HuH-7.5 (cell line): ENCODE results near the gene CACNA1B.
"Not testable (repeated sequence)": the region's sequence is repeated elsewhere in the genome, so short reads cannot be mapped to it uniquely, and the experiment has no call there.

ENCODE experiments used
- DNase-seq: peaks from one replicate; pipeline ENCODE4 v3.0.0; 2011; ENCODE audit warnings: low spot score

CACNA1B gene

DNA sequence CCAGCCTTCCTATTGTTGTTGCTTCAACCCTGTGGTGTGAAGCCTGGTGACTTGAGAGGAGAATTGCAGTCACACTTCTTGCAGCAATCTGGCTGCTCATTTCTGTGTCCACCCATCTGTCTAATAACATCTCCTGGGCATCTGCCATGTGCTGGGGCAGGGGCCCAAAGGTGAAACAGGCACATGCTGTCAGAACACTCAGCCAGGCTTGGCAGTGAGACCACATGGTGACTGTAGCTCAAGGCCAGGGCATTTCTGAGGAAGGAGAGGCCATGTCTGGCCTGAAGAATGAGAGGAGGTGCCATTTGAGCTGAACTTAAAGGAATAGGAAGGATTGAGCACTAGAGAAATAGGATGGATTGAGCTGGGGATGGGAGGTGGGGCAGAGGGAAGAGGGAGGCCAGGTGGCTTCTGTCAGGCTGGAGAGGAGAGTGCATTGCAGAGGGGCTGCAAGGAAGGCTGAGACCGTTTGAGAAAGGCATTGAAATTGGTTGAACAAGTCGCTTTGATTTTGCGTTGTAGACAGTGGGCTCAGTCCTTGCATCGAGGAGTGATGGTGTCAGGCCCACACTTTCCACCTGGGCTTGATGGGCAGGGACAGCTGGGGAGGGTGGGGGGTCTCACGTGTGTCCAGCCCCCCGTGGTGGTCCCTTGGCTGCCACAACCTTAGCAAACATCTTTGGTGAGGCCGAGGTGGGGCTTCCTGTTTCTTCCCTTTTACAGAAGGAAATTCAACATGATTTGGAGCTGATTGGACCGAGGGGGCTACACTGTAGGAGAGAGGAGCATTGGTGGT lies 222.4 kb downstream of the CACNA1B start:
- DNase-seq = peak; percentile 5

DNA sequence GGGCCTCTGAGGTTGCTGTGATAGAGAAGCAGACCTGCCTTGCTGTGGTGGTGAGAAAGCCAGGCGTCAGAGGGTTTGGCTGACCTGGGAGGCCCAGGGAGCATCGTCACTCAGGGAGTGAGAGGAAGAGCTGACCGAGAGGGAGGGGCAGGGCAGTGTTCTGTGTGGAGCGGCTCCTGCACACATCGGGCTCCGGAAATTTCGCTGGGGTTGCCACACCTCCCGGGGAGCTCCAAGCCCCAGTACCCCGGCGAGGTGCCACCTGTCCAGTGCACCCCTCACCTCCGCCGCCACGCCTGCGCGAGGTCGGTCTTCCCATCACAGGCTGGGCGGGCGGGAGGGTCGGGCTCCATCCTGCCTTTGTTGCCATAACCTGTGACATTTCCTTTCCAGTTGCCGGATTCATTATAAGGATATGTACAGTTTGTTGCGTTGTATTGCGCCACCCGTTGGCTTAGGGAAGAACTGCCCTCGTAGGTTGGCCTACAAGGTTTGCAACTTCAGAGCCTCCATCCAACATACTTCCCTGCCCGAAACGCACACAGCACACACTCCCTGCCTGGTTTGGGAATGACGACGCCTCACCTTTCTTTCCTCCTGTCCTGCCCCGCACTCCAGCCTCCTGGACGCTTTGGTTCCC lies 223.2 kb downstream of the CACNA1B start:
- DNase-seq = no peak

DNA sequence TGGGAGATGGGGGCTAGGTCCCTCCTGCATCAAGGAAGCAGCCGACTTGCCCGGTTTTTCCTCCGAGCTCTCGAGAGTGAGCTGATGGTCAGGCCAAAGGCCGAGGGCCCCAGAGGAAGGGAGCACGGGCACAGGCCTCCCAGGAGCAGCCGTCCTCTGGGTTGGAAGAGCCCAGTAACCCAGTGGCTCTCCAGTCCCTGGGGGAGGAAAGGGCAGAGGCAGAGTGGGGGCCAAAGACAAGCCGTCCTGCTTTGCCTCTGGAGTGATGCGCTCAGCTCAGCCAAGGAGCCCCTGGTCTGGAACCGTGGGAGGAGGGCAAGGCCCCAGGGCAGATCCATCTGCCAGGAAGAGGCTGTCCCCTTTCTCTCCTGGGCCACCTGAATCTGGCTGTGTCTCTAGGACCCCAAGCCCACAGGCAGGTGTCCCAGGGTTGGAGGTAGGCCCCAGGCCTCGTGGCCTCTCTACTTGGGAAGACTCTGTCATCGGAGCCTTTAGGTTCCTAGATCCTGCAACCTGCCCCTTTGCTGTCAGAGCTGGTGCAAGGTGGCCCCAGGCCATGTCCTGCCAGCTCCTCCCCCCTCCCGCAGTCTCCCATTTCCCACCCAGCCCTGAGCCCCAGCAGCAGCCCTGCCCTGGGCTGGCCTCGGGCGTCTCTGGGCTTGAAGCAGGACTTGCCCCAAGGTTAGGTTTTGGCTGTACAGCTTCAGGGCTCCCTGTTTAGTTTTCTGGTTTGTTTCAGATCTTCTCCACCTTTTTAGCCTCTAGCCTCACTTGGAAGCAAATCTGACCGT lies 224.1 kb downstream of the CACNA1B start:
- no peak for DNase-seq

DNA sequence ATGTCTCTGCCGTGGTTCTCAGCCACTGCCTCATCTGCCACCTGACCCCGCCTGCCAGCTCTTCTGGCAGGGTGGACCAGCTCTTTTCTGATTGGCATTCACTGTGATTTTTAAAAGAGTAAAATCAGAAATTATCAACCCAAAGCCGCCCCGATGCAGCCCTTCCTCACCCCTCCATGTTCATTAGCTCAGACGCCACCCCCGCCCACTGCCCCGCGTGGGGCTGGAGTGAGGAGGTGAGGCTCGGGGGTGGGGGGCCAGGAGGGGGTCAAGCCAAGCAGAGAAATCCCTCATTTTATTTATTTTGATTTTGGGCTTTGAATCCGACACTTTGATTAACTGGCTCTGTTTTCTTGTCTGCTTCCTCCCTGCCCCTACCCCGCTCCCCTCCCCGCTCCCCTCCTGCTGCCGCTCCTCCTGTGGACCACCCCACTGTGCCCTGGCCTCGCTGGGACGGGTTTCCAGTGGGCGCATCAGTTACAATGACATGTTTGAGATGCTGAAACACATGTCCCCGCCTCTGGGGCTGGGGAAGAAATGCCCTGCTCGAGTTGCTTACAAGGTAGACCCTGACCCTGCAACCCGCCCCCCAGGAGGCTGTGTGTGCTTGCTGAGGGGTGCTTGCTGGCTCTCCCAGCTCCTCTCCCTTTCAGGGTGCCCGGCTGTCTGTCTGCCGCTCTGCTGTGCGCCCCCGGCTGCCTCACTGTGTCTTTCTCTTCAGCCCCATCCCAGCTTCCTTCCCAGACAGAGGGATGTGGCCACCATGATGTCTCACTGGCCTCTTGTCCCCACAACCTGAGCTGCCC lies 224.9 kb downstream of the CACNA1B start:
- DNase-seq = no peak

DNA sequence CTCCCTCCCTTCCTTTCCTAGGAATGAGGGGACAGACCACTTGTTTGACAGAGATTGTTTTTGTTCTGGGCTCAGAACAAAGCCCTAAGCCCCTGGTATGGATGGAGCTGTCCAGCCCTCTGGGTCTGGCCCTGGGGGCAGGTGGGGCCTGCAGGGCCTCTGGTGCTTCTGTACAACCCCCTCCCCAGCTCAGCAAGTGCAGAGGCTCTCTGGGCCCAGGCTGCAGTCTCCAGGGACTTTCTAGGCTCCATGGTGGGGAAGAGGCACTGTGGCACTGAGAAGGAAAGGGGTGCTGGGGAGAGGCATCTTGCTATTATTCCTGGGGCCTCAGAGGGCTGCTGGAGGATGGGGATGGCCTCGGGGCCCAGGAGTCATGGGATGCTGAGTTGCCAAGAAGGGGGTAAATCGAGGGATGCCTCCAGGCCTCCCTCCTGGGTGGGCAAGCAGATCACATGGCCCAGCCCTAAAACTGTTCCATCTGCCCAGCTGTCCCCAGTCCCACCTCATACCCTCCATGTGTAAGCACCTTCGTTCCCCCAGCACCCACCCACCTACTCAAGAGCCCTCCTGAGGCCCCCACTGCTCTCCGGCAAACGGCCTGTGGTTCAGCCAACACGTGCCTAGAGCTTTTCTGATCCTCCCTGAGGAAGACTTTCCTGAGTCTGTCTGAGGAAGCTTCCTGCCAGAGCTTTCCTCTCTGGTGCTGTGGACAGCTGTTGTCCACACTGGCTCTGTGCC lies 225.7 kb downstream of the CACNA1B start:
- no peak for DNase-seq

DNA sequence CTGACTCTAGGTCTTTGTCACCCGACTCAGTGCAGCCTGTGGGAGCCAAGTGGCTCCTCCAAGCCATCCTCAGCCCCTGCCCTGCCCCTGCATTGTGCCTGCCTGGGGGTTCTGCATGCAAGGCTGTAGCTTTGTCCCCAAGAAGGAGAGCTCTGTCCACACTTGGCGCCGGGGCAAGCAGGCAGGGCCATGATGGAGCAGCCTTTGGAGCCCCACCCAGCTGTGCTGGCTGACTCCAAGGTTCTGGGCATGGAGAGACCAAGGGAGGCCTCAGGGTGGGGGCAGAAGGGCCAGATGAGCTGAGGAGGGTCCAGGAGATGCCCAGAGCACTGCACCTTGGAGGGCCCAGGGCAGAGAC lies 226.2 kb downstream of the CACNA1B start:
- no peak for DNase-seq

DNA sequence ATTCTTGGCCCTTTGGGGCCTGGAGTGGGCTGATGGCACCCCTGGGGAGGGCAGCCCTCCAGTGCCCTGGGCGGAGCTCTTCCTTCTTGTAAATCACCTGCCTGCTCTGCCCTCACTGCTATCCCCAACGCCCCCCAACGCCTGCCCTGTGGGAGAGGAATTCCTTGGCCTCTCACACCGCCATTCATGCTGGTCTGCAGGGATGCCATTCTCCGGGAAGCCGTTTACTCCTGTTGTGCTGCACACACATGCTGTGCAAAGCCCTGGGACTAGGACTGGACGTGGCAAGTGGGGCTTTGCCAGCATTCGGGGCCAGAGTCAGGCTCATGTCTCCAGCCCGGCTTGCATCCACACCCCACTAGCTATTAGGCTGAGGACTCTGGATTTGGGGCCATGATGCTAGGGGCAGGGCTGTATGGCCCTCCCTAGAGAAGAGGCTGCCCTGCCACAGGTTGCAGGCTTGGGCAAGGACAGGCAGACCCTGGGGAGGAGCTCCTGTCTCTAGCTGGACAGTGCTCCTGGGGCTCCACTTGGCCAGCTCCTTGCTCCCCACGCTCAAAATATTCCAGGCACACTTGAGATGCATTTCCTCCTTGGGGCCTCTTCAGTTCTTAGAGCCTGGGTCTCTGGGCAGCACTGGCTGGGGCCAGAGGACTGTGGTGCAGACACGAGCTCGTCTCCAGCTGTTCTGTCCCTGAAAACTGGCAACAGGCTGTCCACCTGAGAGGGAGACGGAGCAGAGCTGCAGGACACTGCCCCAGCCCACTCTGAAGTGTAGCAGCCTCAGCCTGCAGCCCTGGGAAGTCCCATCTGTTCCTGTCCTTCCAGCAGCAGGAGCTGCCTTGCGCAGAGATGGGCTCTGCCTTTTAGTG lies 226.9 kb downstream of the CACNA1B start:
- no peak for DNase-seq

DNA sequence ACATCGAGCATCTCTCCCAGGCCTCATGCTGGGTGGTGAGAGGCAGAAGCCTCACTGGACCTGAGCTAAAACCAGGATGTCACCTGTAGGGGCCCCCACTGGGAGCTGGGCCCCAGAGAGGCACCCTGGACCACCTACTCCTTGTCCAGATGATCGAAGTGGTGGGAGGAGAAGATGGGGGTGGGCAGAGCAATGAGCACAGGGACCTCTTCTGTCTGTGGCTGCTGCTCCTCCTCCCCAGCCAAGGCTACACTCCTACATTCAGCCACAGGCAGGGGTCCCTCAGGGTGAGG lies 227.5 kb downstream of the CACNA1B start:
- no peak for DNase-seq

DNA sequence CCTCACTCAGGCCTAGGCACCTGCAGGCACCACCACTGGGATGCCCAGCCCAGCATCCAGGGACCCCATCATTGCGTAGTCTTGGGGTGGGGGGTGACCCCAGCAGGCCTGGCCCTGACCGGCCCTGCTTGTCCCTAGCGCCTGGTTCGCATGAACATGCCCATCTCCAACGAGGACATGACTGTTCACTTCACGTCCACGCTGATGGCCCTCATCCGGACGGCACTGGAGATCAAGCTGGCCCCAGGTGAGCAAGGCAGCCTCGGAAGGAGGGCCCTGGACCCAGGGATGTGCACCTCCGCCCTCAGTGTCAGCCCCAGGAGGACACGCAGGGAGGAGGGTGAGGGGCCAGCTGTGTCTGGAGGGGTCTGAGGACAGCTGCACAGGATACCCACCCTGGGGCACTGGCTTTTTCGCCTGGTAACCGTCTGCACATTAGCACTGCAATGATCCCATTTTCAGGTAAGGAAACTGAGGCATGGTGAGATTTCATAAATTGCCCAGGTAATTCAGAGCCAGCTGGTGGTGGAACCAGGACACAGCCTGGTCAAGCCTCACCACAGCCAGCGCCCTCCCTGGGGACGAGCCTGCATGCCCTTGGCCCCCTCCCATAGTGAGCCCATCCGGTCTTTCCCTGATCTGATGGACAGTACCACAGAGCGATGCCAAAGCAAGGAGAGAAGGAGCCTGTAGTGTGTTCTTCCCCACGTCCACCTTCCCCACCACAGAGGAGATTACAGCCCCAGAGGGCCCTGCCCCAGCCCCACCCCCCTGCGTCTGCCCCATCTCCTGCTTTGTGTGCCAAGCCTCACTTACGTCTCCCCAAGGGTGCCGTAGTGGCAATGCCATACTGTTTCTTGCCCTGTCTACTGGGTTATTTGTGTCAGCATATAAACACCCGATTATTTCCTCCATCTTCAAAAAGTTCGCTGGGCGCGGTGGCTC lies 228.3 kb downstream of the CACNA1B start:
- no peak for DNase-seq

DNA sequence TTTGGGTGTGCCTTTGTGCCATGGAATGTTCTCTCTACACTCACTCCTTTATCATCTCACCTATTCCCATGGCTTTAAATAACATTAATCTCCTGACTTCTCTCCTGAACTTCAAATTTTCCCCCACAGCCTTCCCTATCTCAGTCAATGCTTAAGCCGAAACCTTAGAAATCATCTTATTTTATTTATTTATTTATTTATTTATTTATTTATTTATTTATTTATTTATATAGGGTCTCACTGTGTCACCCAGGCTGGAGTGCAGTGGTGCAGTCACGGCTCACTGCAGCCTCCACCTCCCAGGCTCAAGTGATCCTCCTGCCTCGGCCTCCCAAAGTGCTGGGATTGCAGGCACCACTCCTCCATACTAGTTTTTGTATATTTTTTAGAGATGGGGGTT lies 229.5 kb downstream of the CACNA1B start:
- not testable (repeated sequence) for DNase-seq

DNA sequence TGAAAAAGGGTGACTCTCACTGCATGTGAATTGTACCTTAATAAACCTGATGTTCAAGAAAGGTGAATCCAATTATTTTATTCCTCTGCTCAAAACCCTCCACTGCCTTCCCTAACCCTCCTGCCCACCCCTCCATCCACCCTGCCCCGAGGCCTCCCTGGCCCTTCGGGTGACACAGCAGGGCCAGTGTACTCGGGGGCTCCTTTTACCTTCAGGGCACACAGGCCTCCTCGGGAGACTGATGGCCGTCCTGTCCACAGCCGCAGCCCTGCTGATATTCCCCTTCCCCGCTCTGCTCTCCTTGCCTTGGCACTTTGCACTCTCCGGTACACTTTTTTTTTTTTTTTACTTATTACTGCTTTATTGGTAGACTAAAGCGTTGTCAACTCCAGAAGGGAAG lies 234.0 kb downstream of the CACNA1B start:
- no peak for DNase-seq

DNA sequence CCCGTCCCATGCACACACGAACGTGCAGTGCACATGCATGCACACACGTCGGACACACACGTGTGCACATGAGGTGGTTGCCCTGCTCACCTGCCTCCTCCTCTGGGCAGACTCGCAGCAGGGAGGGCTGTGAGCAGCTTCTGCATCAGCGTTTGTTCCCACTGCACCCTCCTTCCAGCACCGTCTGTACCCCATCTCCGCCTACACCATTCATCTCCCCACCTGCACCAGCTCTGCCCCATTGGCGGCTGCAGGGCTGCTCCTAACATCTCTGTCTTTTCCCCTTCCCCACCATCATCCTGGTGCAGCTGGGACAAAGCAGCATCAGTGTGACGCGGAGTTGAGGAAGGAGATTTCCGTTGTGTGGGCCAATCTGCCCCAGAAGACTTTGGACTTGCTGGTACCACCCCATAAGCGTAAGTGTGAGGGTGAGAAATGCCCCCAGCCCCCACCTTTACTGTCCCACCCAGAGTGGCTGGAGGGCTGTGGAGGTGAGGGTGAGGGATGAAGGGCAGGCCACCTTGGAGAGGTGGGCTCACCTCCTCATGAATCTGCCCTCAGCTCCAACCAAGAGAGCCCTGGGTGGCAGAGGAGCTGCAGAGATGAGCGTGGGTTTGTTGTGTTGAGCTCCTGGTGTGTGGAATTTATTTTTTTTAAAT lies 234.6 kb downstream of the CACNA1B start:
- no peak for DNase-seq

DNA sequence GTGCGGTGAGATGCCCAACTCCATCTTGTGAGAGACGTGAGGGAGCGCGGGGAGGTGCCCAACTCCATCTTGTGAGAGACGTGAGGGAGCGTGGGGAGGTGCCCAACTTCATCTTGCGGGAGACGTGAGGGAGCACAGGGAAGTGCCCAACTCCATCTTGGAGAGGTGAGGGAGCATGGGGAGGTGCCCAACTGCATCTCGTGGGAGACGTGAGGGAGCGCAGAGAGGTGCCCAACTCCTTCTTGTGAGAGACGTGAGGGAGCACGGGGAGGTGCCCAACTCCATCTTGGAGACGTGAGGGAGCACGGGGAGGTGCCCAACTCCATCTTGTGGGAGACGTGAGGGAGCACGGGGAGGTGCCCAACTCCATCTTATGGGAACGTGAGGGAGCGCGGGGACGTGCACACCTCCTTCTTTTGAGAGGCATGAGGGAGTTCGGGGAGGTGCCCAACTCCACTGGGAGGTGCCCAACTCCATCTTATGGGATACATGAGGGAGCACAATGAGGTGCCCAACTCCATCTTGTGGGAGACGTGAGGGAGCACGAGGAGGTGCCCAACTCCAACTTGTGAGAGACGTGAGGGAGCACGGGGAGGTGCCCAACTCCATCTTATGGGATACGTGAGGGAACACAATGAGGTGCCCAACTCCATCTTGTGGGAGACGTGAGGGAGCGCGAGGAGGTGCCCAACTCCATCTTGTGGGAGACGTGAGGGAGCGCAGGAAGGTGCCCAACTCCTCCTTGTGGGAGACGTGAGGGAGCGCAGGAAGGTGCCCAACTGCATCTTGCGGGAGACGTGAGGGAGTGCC lies 235.4 kb downstream of the CACNA1B start:
- no peak for DNase-seq

DNA sequence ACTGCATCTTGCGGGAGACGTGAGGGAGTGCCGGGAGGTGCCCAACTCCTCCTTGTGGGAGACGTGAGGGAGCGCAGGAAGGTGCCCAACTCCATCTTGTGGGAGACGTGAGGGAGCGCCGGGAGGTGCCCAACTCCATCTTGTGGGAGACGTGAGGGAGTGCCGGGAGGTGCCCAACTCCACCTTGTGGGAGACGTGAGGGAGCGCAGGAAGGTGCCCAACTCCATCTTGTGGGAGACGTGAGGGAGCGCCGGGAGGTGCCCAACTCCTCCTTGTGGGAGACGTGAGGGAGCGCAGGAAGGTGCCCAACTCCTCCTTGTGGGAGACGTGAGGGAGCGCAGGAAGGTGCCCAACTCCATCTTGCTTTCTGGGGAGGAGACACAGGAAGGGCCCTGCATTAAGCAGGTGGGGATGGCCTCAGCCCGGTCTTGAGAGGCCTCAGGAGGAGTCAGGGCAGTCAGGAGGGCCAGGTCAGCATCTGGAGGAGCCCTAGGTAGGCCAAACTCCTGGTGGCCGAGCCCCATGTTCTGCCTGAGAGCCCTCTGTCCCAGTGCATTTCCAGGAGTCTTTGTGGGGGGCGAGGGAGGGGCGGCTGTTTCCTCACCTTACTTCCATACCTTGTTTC lies 236.2 kb downstream of the CACNA1B start:
- not testable (repeated sequence) for DNase-seq

DNA sequence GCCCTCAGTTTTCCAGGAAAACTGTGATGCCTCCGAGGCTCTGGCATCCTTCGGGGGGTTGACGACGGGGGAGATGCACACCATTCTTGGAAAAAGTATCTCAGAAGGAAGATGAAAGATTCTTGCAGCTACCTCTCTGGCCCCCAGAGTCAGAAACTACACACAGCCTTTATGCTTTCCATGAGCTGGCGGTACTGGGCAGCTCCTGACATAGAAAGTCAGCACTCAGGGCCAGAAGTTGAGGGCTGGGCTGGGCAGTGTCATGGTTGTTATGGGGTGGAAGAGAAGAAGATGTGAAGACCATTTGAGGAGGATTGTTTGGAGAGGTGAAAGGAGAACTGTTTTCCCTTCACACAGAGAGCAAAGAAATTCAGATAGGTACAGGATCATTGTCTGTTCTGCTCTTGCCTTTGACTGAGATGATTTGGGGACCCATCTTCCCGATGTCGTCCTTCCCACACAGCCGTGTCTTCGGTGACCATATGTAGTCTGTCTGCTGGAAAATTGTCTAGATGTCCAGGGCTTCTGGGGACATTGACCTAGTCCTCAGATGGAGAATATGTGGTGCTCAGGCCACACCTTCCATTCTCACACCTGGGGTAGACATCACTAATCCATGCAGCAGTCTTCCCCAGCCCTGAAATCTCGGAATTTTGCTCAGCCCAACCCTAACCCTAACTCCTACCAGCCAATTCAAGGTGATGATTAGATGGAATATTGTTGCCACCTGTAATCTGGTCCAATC lies 237.1 kb downstream of the CACNA1B start:
- DNase-seq = no peak

DNA sequence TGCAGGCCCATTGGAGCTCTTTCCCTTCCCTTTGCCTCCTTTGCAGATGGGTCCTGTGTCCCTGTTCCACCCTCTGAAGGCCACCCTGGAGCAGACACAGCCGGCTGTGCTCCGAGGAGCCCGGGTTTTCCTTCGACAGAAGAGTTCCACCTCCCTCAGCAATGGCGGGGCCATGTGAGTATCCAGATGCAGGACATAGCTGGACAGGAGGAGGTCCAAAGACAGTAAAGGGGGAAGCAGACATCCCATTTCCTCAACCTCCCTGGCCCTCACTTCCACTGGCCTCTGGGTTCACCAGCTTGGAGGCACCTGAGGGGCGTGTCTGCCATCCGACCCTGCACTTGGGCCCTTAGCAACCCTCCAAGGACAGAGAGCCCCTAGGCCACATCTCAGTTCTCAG lies 237.9 kb downstream of the CACNA1B start:
- DNase-seq = no peak

DNA sequence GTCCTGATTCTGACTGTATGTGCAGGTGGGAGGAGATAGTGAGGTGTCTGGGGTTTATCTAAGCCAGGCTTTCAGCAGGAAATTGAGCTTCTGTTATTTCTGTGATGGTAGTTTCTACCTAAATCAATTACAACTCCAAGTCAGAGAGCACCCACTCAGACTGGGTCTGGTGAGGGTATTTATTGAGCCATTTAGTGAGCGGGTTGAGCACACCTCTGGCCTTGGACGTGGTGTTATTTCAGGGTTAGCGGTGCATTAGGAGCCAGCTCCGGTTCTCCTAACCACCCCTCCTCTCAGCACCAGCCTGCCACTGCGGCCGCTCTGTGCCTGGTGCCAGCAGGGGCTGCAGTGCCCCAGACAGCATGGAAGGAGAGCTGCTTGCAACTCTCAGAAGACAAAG lies 238.9 kb downstream of the CACNA1B start:
- DNase-seq = no peak
